HepG2 (cell line): ENCODE data around the gene MYADML2. TPM values are rescaled to one million over a fixed set of nuclear protein-coding genes. Genes with fewer than 3 reads are reported as not detected.

Experiments
- NCOR1 ChIP-seq: fragments of 200-600 bp; sonication (generic); IDR thresholded peaks from 2 replicates; pipeline ENCODE4 v1.7.0; 2017; ENCODE audit warnings: antibody characterized with exemption, low read length, borderline replicate concordance
- SAP130 ChIP-seq: IDR thresholded peaks from 2 replicates; pipeline ENCODE4 v1.6.1; 2016; ENCODE audit warnings: low read depth
- SIX1 ChIP-seq: sonication (generic); formaldehyde crosslinking; IDR thresholded peaks from 2 replicates; pipeline ENCODE4 v1.4.0; 2020; ENCODE audit warnings: missing genetic modification reagents, borderline replicate concordance
- SOX13 ChIP-seq, 3 experiments: fragments of 450-650 bp in 1 of 3; sonication (generic) in 1 of 3; formaldehyde crosslinking in 1 of 3; IDR thresholded peaks in 2 of 3; conservative IDR thresholded peaks in 1 of 3; 2 replicates each; pipeline versions ENCODE4 v1.5.0 to v1.6.1; 2016 to 2020; ENCODE audit warnings: antibody characterized with exemption in 1 of 3, mild to moderate bottlenecking in 1 of 3, missing compliant biosample characterization in 1 of 3, missing genetic modification reagents in 1 of 3, moderate library complexity in 1 of 3
- SRSF4 ChIP-seq: fragments of 200-400 bp; formaldehyde crosslinking; IDR thresholded peaks from one replicate; pipeline ENCODE4 v1.6.1; 2018; ENCODE audit warnings: mild to moderate bottlenecking, low read depth, low read length, moderate library complexity; ENCODE audit not compliant: poor library complexity, severe bottlenecking
- THRA ChIP-seq: sonication (generic); formaldehyde crosslinking; IDR thresholded peaks from 2 replicates; pipeline ENCODE4 v1.4.0; 2020; ENCODE audit warnings: missing genetic modification reagents, borderline replicate concordance
- U2AF1 ChIP-seq: fragments of 200-400 bp; formaldehyde crosslinking; optimal IDR thresholded peaks from 2 replicates; pipeline ENCODE3; 2017; ENCODE audit warnings: mild to moderate bottlenecking, low read depth, low read length
- ZMYM4 ChIP-seq: sonication (generic); formaldehyde crosslinking; IDR thresholded peaks from 2 replicates; pipeline ENCODE4 v1.8.1; 2023; ENCODE audit warnings: mild to moderate bottlenecking, missing genetic modification reagents
- ZNF180 ChIP-seq: sonication (generic); formaldehyde crosslinking; IDR thresholded peaks from 2 replicates; pipeline ENCODE4 v1.4.0; 2020; ENCODE audit warnings: low read depth, missing genetic modification reagents, borderline replicate concordance
- ZNF234 ChIP-seq: sonication (generic); formaldehyde crosslinking; conservative IDR thresholded peaks from 2 replicates; pipeline ENCODE4 v1.5.1; 2020; ENCODE audit warnings: mild to moderate bottlenecking, missing genetic modification reagents
- ZNF253 ChIP-seq: sonication (generic); formaldehyde crosslinking; IDR thresholded peaks from 2 replicates; pipeline ENCODE4 v1.8.0; 2022; ENCODE audit warnings: mild to moderate bottlenecking, missing genetic modification reagents, borderline replicate concordance
- ZNF383 ChIP-seq: sonication (generic); formaldehyde crosslinking; IDR thresholded peaks from 2 replicates; pipeline ENCODE4 v1.4.0; 2020; ENCODE audit warnings: missing genetic modification reagents, mild to moderate bottlenecking, borderline replicate concordance
- ZNF484 ChIP-seq: sonication (generic); formaldehyde crosslinking; IDR thresholded peaks from 2 replicates; pipeline ENCODE4 v1.5.1; 2020; ENCODE audit warnings: mild to moderate bottlenecking, low read depth, missing genetic modification reagents, borderline replicate concordance
- ZNF557 ChIP-seq: sonication (generic); formaldehyde crosslinking; IDR thresholded peaks from 2 replicates; pipeline ENCODE4 v1.4.0; 2020; ENCODE audit warnings: missing genetic modification reagents
- ZNF563 ChIP-seq: sonication (generic); formaldehyde crosslinking; IDR thresholded peaks from 2 replicates; pipeline ENCODE4 v1.8.0; 2022; ENCODE audit warnings: mild to moderate bottlenecking, moderate library complexity, missing genetic modification reagents
- ZNF570 ChIP-seq: sonication (generic); formaldehyde crosslinking; IDR thresholded peaks from 2 replicates; pipeline ENCODE4 v1.4.0; 2020; ENCODE audit warnings: mild to moderate bottlenecking, missing genetic modification reagents, borderline replicate concordance
- ZNF768 ChIP-seq: sonication (generic); formaldehyde crosslinking; IDR thresholded peaks from 2 replicates; pipeline ENCODE4 v1.4.0; 2020; ENCODE audit warnings: missing genetic modification reagents
- polyA plus RNA-seq, 8 experiments: library from polyadenylated mRNA; depleted of rRNA in 3 of 8; stranded (reverse) in 7 of 8; unstranded in 1 of 8; fragments of >200 nt; fragmentation: Illumina TruSeq in 4 of 8; extraction: Trizol in 4 of 8; gene quantifications; 2 replicates each; pipeline versions ENCODE4 v1.2.1 to v1.2.3, GENCODE V29; 2011 to 2016; ENCODE audit warnings: low read depth in 4 of 8, missing spikeins in 1 of 8, mixed read lengths in 1 of 8; ENCODE audit not compliant: insufficient read depth in 1 of 8
- total RNA-seq, 5 experiments: library from RNA; depleted of rRNA; stranded (reverse); fragments of >200 nt; fragmentation: Illumina TruSeq; extraction: Trizol; gene quantifications; 2 replicates each; pipeline ENCODE4 v1.2.3, GENCODE V29; 2016; ENCODE audit warnings: low read depth in 1 of 5
- TF ChIP-seq, protein P1 (sequence below): sonication (generic); formaldehyde crosslinking; IDR thresholded peaks from 2 replicates; pipeline ENCODE4 v1.4.0; 2020; ENCODE audit warnings: missing genetic modification reagents
- TF ChIP-seq, protein P2 (sequence below): sonication (generic); formaldehyde crosslinking; IDR thresholded peaks from 2 replicates; pipeline ENCODE4 v1.4.0; 2020; ENCODE audit warnings: missing genetic modification reagents

MYADML2 gene
- total and polyA plus RNA-seq, 2 of the 13 experiments (the other 11 are each of a cell fraction or from before 2014, with no cell fraction given), result not detected

GRCh38 chr17:81962499-81963441 lies 15.7 kb upstream of the MYADML2 start (continued):
- TF ChIP-seq, protein P1, sequence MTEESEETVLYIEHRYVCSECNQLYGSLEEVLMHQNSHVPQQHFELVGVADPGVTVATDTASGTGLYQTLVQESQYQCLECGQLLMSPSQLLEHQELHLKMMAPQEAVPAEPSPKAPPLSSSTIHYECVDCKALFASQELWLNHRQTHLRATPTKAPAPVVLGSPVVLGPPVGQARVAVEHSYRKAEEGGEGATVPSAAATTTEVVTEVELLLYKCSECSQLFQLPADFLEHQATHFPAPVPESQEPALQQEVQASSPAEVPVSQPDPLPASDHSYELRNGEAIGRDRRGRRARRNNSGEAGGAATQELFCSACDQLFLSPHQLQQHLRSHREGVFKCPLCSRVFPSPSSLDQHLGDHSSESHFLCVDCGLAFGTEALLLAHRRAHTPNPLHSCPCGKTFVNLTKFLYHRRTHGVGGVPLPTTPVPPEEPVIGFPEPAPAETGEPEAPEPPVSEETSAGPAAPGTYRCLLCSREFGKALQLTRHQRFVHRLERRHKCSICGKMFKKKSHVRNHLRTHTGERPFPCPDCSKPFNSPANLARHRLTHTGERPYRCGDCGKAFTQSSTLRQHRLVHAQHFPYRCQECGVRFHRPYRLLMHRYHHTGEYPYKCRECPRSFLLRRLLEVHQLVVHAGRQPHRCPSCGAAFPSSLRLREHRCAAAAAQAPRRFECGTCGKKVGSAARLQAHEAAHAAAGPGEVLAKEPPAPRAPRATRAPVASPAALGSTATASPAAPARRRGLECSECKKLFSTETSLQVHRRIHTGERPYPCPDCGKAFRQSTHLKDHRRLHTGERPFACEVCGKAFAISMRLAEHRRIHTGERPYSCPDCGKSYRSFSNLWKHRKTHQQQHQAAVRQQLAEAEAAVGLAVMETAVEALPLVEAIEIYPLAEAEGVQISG (CRISPR knock-in tag), result no peak
- TF ChIP-seq ZNF234 (CRISPR knock-in tag), result no peak
- TF ChIP-seq SAP130 (CRISPR knock-in tag), result peak; percentile 44; the same call in 1 of the 2 replicates
- no peak for TF ChIP-seq SIX1 (CRISPR knock-in tag)
- no peak for TF ChIP-seq SOX13 (IDR thresholded peaks at IDR 0.05)
- peak in 1 of 2 experiments; percentile 2; a peak in 1 of 4 replicates for TF ChIP-seq SOX13 (CRISPR knock-in tag; conservative IDR thresholded peaks at IDR 0.05 in 1 of 2, IDR thresholded peaks at IDR 0.05 in 1 of 2)
- no peak for TF ChIP-seq ZNF570
- no peak for TF ChIP-seq ZNF383
- no peak for TF ChIP-seq ZNF484 (CRISPR knock-in tag)
- no peak for TF ChIP-seq ZNF768 (CRISPR knock-in tag)
- TF ChIP-seq ZNF180 (CRISPR knock-in tag), result no peak; the same call in 1 of the 2 replicates
- TF ChIP-seq, protein P2, sequence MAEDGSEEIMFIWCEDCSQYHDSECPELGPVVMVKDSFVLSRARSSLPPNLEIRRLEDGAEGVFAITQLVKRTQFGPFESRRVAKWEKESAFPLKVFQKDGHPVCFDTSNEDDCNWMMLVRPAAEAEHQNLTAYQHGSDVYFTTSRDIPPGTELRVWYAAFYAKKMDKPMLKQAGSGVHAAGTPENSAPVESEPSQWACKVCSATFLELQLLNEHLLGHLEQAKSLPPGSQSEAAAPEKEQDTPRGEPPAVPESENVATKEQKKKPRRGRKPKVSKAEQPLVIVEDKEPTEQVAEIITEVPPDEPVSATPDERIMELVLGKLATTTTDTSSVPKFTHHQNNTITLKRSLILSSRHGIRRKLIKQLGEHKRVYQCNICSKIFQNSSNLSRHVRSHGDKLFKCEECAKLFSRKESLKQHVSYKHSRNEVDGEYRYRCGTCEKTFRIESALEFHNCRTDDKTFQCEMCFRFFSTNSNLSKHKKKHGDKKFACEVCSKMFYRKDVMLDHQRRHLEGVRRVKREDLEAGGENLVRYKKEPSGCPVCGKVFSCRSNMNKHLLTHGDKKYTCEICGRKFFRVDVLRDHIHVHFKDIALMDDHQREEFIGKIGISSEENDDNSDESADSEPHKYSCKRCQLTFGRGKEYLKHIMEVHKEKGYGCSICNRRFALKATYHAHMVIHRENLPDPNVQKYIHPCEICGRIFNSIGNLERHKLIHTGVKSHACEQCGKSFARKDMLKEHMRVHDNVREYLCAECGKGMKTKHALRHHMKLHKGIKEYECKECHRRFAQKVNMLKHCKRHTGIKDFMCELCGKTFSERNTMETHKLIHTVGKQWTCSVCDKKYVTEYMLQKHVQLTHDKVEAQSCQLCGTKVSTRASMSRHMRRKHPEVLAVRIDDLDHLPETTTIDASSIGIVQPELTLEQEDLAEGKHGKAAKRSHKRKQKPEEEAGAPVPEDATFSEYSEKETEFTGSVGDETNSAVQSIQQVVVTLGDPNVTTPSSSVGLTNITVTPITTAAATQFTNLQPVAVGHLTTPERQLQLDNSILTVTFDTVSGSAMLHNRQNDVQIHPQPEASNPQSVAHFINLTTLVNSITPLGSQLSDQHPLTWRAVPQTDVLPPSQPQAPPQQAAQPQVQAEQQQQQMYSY (CRISPR knock-in tag), result no peak
- no peak for TF ChIP-seq SRSF4
- 0 out of 2 replicates have a peak, but pooled peaks have one; percentile 28 for TF ChIP-seq ZNF563 (CRISPR knock-in tag)
- TF ChIP-seq NCOR1, result no peak
- no peak for TF ChIP-seq ZNF557 (CRISPR knock-in tag)
- no peak for TF ChIP-seq ZNF253 (CRISPR knock-in tag)
- TF ChIP-seq THRA, result no peak
- no peak for TF ChIP-seq U2AF1
- no peak; the same call in 1 of the 2 replicates for TF ChIP-seq ZMYM4 (CRISPR knock-in tag)
